NCI-H2107 (cell line): Measurements from ENCODE around the gene TMEM151B.

Experiments
- DNase-seq: peaks from one replicate; lab custom pipeline; 2025; lab: John Stamatoyannopoulos, UW

Gene TMEM151B

GRCh38 chr6:44250718-44251123 lies 19.5 kb upstream of the TMEM151B start:
- no peak for DNase-seq

- DNase-seq: no peak
Measured at GRCh38 chr6:44251576-44252524, 18.4 kb upstream of the TMEM151B start.

GRCh38 chr6:44253307-44254101 lies 16.7 kb upstream of the TMEM151B start:
- DNase-seq: no peak

- DNase-seq: no peak
Measured at GRCh38 chr6:44254191-44255104, 15.8 kb upstream of the TMEM151B start.

- DNase-seq: no peak
Measured at GRCh38 chr6:44255105-44255808, 15.0 kb upstream of the TMEM151B start.

GRCh38 chr6:44255871-44256774 lies 14.1 kb upstream of the TMEM151B start:
- DNase-seq: no peak

- DNase-seq: no peak
Measured at GRCh38 chr6:44256775-44257024, 13.6 kb upstream of the TMEM151B start.

GRCh38 chr6:44257025-44257752 lies 13.1 kb upstream of the TMEM151B start, which contains the start of gene SLC35B2:
TSS of gene SLC35B2 (minus strand) at chr6:44257528. CDS start at chr6:44257410, 118 bp downstream.
- peak; percentile 59 for DNase-seq

- DNase-seq: no peak
Measured at GRCh38 chr6:44257753-44258324, 12.4 kb upstream of the TMEM151B start.

- no peak for DNase-seq
Measured at GRCh38 chr6:44258325-44258863, 11.9 kb upstream of the TMEM151B start.

- no peak for DNase-seq
Measured at GRCh38 chr6:44258921-44259320, 11.3 kb upstream of the TMEM151B start.

GRCh38 chr6:44260011-44260410 lies 10.2 kb upstream of the TMEM151B start:
- DNase-seq: no peak

- no peak for DNase-seq
Measured at GRCh38 chr6:44260451-44261297, 9.6 kb upstream of the TMEM151B start.

GRCh38 chr6:44261581-44261980 lies 8.7 kb upstream of the TMEM151B start:
- no peak for DNase-seq

- DNase-seq: no peak
Measured at GRCh38 chr6:44262467-44263353, 7.5 kb upstream of the TMEM151B start.

- no peak for DNase-seq
Measured at GRCh38 chr6:44263354-44264100, 6.7 kb upstream of the TMEM151B start.
